HUES48 (cell line): ENCODE results near the gene LINGO3.
"Not testable (repeated sequence)": the region's sequence is repeated elsewhere in the genome, so short reads cannot be mapped to it uniquely, and the experiment has no call there.

Source experiments
- H3K27ac ChIP-seq: one replicate; pipeline ENCODE4 v1.7.0; 2013; ENCODE audit warnings: low read depth, low read length, inconsistent platforms
- H3K27me3 ChIP-seq: 2 replicates; pipeline ENCODE4 v1.6.1; 2013; ENCODE audit warnings: mild to moderate bottlenecking, low read length; ENCODE audit not compliant: control insufficient read depth, insufficient read depth
- H3K36me3 ChIP-seq: 2 replicates; pipeline ENCODE4 v1.6.1; 2013; ENCODE audit warnings: low read length; ENCODE audit not compliant: control insufficient read depth, insufficient read depth
- H3K4me1 ChIP-seq: 2 replicates; pipeline ENCODE4 v1.6.1; 2013; ENCODE audit warnings: mild to moderate bottlenecking, low read length; ENCODE audit not compliant: control insufficient read depth, insufficient read depth
- H3K4me3 ChIP-seq: 2 replicates; pipeline ENCODE4 v1.5.1; 2013; ENCODE audit warnings: mild to moderate bottlenecking, low read depth, low read length
- H3K9ac ChIP-seq: 2 replicates; pipeline ENCODE4 v1.6.1; 2013; ENCODE audit warnings: mild to moderate bottlenecking, low read depth, low read length, moderate library complexity
- H3K9me3 ChIP-seq: 2 replicates; pipeline ENCODE4 v1.6.1; 2013; ENCODE audit warnings: low read length; ENCODE audit not compliant: control insufficient read depth, insufficient read depth

The LINGO3 gene

DNA sequence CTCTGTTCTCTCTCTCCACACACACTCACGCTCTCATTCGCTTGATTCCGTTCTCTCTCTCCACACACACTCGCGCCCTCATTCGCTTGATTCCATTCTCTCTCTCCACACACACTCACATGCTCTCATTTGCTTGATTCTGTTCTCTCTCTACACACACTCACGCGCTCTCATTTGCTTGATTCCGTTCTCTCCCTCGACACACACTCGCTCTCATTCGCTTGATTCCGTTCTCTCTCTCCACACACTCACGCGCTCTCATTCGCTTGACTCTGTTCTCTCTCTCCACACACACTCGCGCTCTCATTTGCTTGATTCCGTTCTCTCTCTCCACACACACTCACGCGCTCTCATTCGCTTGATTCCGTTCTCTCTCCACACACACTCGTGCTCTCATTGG lies 41.9 kb upstream of the LINGO3 start:
- H3K27ac ChIP-seq, H3K27me3 ChIP-seq, H3K4me3 ChIP-seq, H3K9ac ChIP-seq, H3K36me3 ChIP-seq, H3K9me3 ChIP-seq, H3K4me1 ChIP-seq: not testable (repeated sequence)

DNA sequence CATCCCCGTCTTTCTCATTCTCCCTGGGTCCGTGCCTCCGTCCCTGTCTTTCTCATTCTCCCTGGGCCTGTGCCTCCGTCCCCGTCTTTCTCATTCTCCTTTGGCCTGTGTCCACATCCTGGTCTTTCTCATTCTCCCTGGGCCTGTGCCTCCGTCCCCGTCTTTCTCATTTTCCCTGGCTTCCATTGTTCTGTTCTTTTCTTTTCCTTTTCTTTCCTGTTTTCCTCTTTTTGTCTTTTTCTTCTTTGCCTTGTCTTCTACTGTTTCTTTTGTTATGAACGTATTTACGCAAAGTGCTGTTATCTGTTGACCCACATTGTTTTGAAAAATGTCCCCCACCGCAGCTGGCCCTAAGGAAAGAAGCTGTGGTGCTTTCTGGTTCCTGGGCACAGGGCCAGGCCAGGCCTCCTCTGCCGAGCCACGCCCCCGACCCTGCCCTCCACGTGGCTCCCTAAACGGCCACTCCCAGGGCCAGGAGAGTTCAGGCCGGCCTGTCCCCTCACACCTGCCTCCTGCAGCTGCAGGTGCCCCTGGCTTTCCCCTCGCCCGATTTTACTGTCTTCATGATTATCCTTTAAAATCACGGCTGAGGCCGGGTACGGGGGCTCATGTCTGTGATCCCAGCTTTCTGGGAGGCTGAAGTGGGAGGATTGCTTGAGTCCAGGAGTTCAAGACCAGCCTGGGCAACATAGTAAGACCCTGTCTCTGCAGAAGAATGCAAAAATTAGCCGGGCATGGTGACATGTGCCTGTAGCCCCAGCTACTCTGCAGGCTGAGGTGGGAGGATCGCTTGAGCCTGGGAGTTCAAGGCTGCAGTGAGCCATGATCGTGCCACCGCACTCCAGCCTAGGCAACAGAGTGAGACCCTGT lies 38.1 kb upstream of the LINGO3 start:
- no peak overlapping the region for H3K27ac ChIP-seq
- no peak overlapping the region for H3K9ac ChIP-seq
- H3K4me3 ChIP-seq: no peak overlapping the region
- peaks cover 19% of the 10 kb centered on the region for H3K36me3 ChIP-seq
- H3K27me3 ChIP-seq: no peaks in the 10 kb centered on the region
- H3K4me1 ChIP-seq: no peaks in the 10 kb centered on the region
- no peaks in the 10 kb centered on the region for H3K9me3 ChIP-seq

DNA sequence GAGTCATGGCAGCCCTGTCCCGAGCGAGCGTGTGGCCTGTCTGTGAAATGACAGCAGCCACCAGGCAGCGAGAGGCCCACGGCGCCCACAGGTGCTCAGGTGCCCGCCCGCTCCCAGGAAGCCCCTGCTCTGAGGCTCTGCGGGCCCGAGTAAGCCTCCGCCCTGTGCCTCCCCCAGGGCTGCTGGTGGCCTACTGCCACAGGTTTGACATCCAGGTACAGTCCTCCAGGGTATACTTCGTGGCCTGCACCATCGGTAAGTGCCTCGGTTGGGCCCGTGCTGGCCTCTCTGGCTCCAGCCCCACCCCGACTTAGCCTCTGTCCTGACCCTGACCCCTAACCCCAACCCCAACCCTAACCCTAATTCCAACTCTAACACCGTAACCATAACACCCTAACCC lies 37.1 kb upstream of the LINGO3 start:
- H3K9me3 ChIP-seq: no peaks in the 10 kb centered on the region
- peaks cover 28% of the 10 kb centered on the region for H3K36me3 ChIP-seq
- no peaks in the 10 kb centered on the region for H3K27me3 ChIP-seq
- H3K9ac ChIP-seq: no peak overlapping the region
- no peaks in the 10 kb centered on the region for H3K4me1 ChIP-seq
- H3K4me3 ChIP-seq: no peak overlapping the region
- H3K27ac ChIP-seq: no peak overlapping the region

DNA sequence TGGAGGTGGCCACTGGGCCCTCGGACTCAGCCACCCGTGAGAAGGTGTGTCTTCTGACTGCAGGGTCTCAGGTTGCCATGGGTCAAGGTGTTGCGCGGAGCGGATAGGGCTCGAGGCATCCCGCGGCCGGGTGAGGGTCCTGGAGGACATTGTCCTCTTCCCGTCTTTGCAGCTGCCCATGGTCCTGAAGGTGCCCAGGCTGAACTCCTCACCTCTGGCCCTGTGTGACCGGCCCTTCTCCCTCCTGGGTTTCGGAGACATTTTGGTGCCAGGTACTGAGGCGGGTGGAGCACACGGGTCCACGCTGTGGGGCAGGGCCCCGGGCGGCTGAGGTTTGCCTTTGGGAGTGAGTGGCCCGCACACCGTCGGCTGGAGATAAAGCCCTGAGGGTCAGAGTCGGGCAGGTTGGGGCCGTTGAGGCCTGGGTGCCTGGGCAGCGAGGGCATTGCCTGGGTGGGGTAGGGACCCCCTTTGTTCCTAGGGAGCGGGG lies 36.5 kb upstream of the LINGO3 start:
- no peaks in the 10 kb centered on the region for H3K9me3 ChIP-seq
- peaks cover 32% of the 10 kb centered on the region for H3K36me3 ChIP-seq
- H3K4me1 ChIP-seq: no peaks in the 10 kb centered on the region
- no peaks in the 10 kb centered on the region for H3K27me3 ChIP-seq
- no peak overlapping the region for H3K9ac ChIP-seq
- no peak overlapping the region for H3K27ac ChIP-seq
- no peak overlapping the region for H3K4me3 ChIP-seq

DNA sequence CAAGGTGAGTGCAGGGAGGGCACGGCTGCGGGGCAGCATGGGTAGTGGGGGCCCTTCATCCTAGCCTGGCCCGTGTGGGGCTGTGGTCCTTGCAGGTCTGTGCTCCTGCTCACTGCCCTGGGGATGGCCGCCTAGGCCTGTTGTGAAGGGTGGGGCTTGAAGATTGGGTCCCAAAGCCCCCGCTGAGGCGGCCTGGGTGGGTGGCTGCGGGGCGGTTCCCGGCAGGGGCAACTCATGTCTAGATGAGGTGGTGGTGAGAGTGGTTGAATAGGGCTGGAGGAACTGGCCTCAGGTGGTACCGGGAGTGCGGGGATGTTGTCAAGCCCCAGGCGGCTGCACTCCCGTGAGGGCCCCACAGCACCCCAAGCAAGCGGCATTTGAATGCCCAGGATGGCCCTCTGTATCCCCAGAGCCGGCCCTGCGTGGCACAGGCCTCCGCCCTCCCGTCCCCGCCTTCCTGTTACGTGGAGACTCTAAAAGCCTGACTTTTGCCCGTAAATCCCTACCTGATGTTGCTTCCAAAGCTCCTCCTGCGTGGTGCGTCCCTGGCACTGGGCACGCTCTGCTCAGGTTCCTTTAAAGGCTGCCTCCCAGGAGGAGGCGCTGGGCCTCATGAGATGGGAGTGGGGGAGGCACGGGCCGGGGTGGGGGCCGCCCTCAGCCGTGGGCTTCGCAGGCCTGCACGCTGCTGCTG lies 35.5 kb upstream of the LINGO3 start:
- Histone ChIP-seq H3K4me1 (no peaks in the 10 kb centered on the region), H3K4me3 (no peak overlapping the region), H3K27me3 (no peaks in the 10 kb centered on the region), H3K9me3 (no peaks in the 10 kb centered on the region), H3K9ac (no peak overlapping the region), H3K27ac (no peak overlapping the region), H3K36me3 (peaks cover 38% of the 10 kb centered on the region)

DNA sequence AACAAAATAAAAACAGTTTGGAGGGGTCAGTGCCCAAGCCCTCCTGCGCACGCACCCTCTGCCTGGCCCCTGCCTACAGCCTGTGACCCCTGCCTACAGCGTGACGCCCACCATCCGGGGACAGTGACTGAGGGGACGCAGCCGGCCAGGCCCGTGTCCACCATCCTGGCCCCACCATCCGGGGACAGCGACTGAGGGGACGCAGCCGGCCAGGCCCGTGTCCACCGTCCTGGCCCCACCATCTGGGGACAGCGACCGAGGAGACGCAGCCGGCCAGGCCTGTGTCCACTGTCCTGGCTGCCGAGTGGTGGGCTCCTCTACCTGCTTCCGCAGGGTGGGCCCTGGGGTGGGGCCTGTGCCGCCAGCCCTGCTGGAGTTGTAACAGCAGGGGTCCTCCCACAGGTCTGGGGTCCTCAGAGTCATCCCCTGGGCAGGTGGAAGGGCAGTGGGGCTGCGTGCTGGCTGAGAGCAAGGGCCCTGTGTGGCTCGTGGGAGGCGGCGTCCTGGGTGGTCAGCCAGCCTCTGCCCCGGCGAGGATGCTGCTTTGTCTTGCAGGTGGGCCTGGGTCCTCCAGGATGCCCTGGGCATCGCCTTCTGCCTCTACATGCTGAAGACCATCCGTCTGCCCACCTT lies 34.8 kb upstream of the LINGO3 start:
- Histone ChIP-seq H3K9ac (no peak overlapping the region), H3K4me1 (no peaks in the 10 kb centered on the region), H3K9me3 (no peaks in the 10 kb centered on the region), H3K27ac (no peak overlapping the region), H3K27me3 (no peaks in the 10 kb centered on the region), H3K36me3 (peaks cover 38% of the 10 kb centered on the region), H3K4me3 (no peak overlapping the region)

DNA sequence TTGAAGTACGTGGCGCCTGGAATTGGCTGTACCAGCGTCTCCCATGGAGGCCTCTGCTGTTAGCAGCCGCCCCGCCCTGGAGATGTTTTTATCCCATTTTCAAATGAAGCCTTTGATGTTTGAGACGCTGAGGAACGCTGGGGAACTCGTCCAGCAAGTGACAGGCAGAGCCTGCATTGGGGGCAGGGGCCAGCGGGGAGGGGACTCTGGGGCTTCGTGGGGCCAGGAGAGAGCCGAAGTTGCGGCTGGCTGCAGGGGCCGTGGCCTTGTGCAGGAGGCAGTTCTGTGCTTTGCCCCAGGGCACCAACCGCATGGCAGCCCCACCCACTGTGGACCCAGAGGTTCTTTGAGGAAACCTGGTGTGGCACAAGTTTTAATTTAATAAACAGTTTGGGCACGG lies 34.0 kb upstream of the LINGO3 start:
- Histone ChIP-seq H3K9me3 (no peaks in the 10 kb centered on the region), H3K36me3 (peaks cover 38% of the 10 kb centered on the region), H3K4me3 (no peak overlapping the region), H3K9ac (no peak overlapping the region), H3K27me3 (no peaks in the 10 kb centered on the region), H3K4me1 (no peaks in the 10 kb centered on the region), H3K27ac (no peak overlapping the region)

- H3K27ac ChIP-seq: no peak overlapping the region
- H3K36me3 ChIP-seq: peaks cover 35% of the 10 kb centered on the region
- H3K27me3 ChIP-seq: no peaks in the 10 kb centered on the region
Observed at GRCh38 chr19:2341244-2341751, 33.3 kb upstream of the LINGO3 start.

GRCh38 chr19:2340496-2341243 lies 32.7 kb upstream of the LINGO3 start:
- H3K9ac ChIP-seq: no peak overlapping the region
- H3K9me3 ChIP-seq: no peaks in the 10 kb centered on the region
- no peaks in the 10 kb centered on the region for H3K4me1 ChIP-seq
- H3K27ac ChIP-seq: no peak overlapping the region
- H3K4me3 ChIP-seq: no peak overlapping the region
- no peaks in the 10 kb centered on the region for H3K27me3 ChIP-seq
- H3K36me3 ChIP-seq: peaks cover 35% of the 10 kb centered on the region

More at GRCh38 chr19:2341244-2341751, 33.3 kb upstream of the LINGO3 start:
- no peak overlapping the region for H3K4me3 ChIP-seq
- H3K9ac ChIP-seq: no peak overlapping the region
- no peaks in the 10 kb centered on the region for H3K9me3 ChIP-seq
- H3K4me1 ChIP-seq: no peaks in the 10 kb centered on the region

DNA sequence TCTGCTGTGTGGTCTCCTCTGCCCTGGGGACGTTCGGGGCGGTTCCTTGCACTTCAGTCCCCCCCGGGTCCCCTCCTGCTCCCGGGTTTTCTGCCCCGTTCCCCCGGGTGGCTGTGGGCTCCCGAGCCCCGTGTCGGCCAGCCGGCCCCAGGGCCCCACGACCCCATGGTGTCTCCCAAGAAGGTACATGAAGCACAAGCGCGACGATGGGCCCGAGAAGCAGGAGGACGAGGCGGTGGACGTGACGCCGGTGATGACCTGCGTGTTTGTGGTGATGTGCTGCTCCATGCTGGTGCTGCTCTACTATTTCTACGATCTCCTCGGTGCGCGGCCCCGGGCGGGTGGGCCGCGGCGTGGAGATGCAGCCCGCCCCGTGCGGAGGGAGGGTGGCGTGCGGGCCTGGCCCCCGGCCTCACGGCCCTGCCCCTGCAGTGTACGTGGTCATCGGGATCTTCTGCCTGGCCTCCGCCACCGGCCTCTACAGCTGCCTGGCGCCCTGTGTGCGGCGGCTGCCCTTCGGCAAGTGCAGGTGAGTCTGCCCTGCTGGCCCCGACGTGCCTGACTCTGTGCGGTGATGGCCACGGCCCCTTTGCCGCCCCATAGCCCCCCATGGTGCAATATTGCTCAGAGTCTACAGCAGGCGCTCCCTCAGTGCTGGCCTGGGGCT lies 31.8 kb upstream of the LINGO3 start:
- Histone ChIP-seq H3K36me3 (peaks cover 34% of the 10 kb centered on the region), H3K27me3 (no peaks in the 10 kb centered on the region), H3K4me1 (no peaks in the 10 kb centered on the region), H3K9ac (no peak overlapping the region), H3K4me3 (no peak overlapping the region), H3K27ac (no peak overlapping the region), H3K9me3 (no peaks in the 10 kb centered on the region)
